Tibial nerve (tissue), 4 donors: ENCODE results near the gene WWTR1. TPM values are rescaled to one million over a fixed set of nuclear protein-coding genes. Genes with fewer than 3 reads are reported as not detected.

Experiments
- DNase-seq, 2 donors: peaks; one replicate each; pipeline ENCODE4 v3.0.0-alpha.2; 2019; ENCODE audit warnings: low spot score in 2 of 2
- H3K27ac ChIP-seq, 4 donors: fragments of 200-600 bp; sonication (generic) in 3 of 4; one replicate each; pipeline ENCODE4 v1.5.1; 2017 to 2019; ENCODE audit warnings: mild to moderate bottlenecking in 1 of 4
- H3K27me3 ChIP-seq, 2 donors: fragments of 200-600 bp; sonication (generic) in 1 of 2; one replicate each; pipeline versions ENCODE4 v1.5.1 to v1.6.0; 2017 to 2019
- H3K36me3 ChIP-seq, 3 donors: fragments of 200-600 bp; sonication (generic); one replicate each; pipeline ENCODE4 v1.5.1; 2018 to 2019
- H3K4me1 ChIP-seq, 4 donors: fragments of 200-600 bp; sonication (generic) in 3 of 4; one replicate each; pipeline ENCODE4 v1.5.1; 2017 to 2019
- H3K4me3 ChIP-seq, 4 donors: fragments of 200-600 bp; sonication (generic) in 3 of 4; one replicate each; pipeline ENCODE4 v1.5.1; 2017 to 2019; ENCODE audit warnings: mild to moderate bottlenecking in 1 of 4, moderate library complexity in 1 of 4
- H3K9me3 ChIP-seq, 4 donors: fragments of 200-600 bp; sonication (generic) in 3 of 4; one replicate each; pipeline ENCODE4 v1.5.1; 2017 to 2019
- EP300 ChIP-seq, 2 donors: sonication (generic); formaldehyde crosslinking; IDR thresholded peaks; one replicate each; pipeline ENCODE4 v1.6.1; 2017; ENCODE audit warnings: antibody characterized with exemption in 2 of 2, mild to moderate bottlenecking in 1 of 2
- POLR2A ChIP-seq, 2 donors: fragments of 450-650 bp; IDR thresholded peaks; one replicate each; pipeline ENCODE4 v1.6.1; 2017; ENCODE audit warnings: antibody characterized with exemption in 2 of 2, mild to moderate bottlenecking in 2 of 2, moderate library complexity in 2 of 2
- WGBS, 2 donors: methylation state at CpG; one replicate each; pipeline ENCODE4 v1.1.5; 2018; 5-methylcytosine and 5-hydroxymethylcytosine counted together
- total RNA-seq, 4 donors: library from RNA; depleted of rRNA; stranded (reverse); fragments of >200 nt; gene quantifications; one replicate each; pipeline ENCODE4 v1.1.0, GENCODE V29; 2016
- TF ChIP-seq, protein P1 (sequence below), 5 experiments: fragments of 200-600 bp in 3 of 5; fragments of 450-650 bp in 2 of 5; sonication (generic) in 3 of 5; IDR thresholded peaks; one replicate each; pipeline ENCODE4 v1.5.1; 2016 to 2019; ENCODE audit warnings: antibody characterized with exemption in 5 of 5, mild to moderate bottlenecking in 3 of 5, moderate library complexity in 2 of 5

The WWTR1 gene
- total RNA-seq, 4 donors from 2014 or later: 86.5 to 130 (median 113) TPM

- H3K4me1 ChIP-seq: peaks cover 0 to 96% (median 53%) of the 10 kb centered on the region in 4 donors
- peak overlapping the region; percentile 5 to 93 (median 55) for H3K27ac ChIP-seq
- no peak for DNase-seq
- peak overlapping the region in 2 of 4 donors; percentile 16 to 19 for H3K4me3 ChIP-seq
- no peaks in the 10 kb centered on the region for H3K36me3 ChIP-seq
- WGBS, 2 donors: 25 to 37% methylated on average over 8 of the region's 8 CpGs
- no peaks in the 10 kb centered on the region for H3K27me3 ChIP-seq
- no peaks in the 10 kb centered on the region for H3K9me3 ChIP-seq
- TF ChIP-seq, protein P1, sequence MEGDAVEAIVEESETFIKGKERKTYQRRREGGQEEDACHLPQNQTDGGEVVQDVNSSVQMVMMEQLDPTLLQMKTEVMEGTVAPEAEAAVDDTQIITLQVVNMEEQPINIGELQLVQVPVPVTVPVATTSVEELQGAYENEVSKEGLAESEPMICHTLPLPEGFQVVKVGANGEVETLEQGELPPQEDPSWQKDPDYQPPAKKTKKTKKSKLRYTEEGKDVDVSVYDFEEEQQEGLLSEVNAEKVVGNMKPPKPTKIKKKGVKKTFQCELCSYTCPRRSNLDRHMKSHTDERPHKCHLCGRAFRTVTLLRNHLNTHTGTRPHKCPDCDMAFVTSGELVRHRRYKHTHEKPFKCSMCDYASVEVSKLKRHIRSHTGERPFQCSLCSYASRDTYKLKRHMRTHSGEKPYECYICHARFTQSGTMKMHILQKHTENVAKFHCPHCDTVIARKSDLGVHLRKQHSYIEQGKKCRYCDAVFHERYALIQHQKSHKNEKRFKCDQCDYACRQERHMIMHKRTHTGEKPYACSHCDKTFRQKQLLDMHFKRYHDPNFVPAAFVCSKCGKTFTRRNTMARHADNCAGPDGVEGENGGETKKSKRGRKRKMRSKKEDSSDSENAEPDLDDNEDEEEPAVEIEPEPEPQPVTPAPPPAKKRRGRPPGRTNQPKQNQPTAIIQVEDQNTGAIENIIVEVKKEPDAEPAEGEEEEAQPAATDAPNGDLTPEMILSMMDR (IDR thresholded peaks at IDR 0.05): no peak
- TF ChIP-seq EP300 (IDR thresholded peaks at IDR 0.05): no peak
- TF ChIP-seq POLR2A (IDR thresholded peaks at IDR 0.05): no peak
Observed at GRCh38 chr3:149535333-149535685, 122.5 kb downstream of the WWTR1 start.

DNA sequence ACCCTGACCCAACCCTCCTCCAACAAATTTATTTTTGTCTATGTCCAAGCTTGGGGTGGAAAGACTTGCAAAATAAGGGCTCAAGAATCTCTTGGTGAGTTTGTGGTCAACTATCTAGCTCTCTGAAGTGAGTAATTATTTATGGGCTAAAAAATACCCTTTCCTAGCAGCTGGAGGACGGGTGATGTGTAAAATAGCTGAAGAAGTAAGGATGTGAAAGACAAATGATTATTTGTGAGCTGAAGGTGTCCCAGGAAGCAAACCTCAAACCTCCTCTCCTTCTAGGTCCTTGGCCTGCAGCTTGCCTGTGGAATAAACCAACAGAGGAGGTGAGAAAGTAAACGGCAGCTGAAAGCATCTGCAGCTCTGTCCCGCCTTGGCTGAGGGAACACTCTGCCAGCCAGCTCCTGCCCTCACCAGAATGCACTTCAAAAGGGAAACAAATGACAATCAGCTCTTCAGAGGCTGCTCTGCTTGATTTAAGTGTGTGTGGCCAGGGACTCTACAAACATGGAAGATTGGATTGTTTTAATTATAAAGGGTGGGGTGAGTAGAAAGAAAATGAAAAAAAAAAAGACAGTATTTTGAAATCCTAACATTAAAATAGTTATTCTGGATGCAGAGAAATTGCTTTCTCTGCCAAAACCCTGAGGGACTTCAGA lies 123.0 kb downstream of the WWTR1 start:
- TF ChIP-seq EP300 (IDR thresholded peaks at IDR 0.05): peak in 1 of 2 donors; percentile 24
- TF ChIP-seq, protein P1 (IDR thresholded peaks at IDR 0.05): no peak
- Histone ChIP-seq H3K27ac (peak overlapping the region; percentile 5 to 93 (median 55)), H3K4me1 (peaks cover 0 to 95% (median 52%) of the 10 kb centered on the region in 4 donors), H3K4me3 (peak overlapping the region in 2 of 4 donors; percentile 16 to 19), H3K36me3 (no peaks in the 10 kb centered on the region), H3K27me3 (no peaks in the 10 kb centered on the region), H3K9me3 (no peaks in the 10 kb centered on the region)
- WGBS, 2 donors: 25 to 35% methylated on average over 3 of the region's 3 CpGs
- no peak for DNase-seq

DNA sequence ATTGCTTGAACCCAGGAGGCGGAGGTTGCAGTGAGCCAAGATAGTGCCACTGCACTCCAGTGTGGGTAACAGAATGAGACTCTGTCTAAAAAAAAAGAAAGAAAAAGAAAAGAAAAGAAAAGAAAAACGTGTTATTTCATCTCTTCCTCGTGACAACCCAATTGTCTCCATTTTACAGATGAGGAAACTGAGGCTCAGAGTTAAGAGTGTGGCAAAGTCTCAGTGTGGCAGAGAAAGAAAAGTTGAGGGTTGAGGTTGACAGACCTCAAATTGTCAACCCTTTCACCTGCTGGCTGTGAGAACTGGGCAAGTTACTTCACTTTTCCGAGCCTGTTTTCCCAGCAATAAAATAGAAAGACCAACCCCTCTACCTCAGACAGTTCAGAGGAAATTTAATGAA lies 123.7 kb downstream of the WWTR1 start:
- Histone ChIP-seq H3K27ac (peak overlapping the region in 2 of 4 donors; percentile 74 to 93), H3K4me3 (no peak overlapping the region), H3K36me3 (no peaks in the 10 kb centered on the region), H3K9me3 (no peaks in the 10 kb centered on the region), H3K27me3 (no peaks in the 10 kb centered on the region), H3K4me1 (peaks cover 0 to 94% (median 49%) of the 10 kb centered on the region in 4 donors)
- WGBS, 2 donors: 77 to 83% methylated on average over 4 of the region's 4 CpGs
- DNase-seq: no peak
- TF ChIP-seq POLR2A (IDR thresholded peaks at IDR 0.05) (no peak), EP300 (IDR thresholded peaks at IDR 0.05) (no peak)

DNA sequence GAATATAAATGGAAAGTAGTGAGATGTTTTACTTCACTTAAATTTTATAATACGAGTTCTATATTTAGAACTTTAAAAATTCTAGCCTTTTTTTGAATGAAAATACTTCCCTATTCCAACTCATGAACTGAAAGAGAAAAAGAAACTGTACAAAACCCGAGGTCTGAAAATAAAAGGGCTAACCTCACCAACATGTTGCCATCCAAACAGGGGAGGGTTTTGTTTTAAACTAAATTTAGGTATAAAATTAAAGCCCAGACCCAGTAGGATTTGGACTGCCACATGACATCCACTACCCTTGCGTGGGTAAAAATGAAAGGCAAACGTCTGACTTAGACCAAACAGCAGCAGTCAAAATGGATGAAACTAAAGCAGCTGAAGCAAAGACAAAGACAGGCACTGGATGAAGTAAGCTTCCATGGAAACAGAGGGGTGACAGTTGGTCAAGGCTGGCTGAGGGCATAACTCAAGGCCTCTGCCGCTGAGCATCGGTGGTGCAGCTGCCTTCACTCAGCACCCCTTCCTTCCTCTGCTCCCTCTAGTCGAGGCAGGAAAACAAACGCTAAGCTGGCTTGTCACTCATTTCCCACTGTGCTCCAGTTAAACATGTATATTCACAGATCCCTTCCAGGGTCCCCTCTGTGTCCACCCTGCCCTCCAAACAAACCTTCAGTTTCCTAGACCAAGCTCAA lies 125.2 kb downstream of the WWTR1 start:
- Histone ChIP-seq H3K4me1 (peaks cover 0 to 96% (median 59%) of the 10 kb centered on the region in 4 donors), H3K9me3 (no peaks in the 10 kb centered on the region), H3K36me3 (no peaks in the 10 kb centered on the region), H3K27me3 (no peaks in the 10 kb centered on the region), H3K4me3 (no peak overlapping the region), H3K27ac (peak overlapping the region; percentile 12 to 93 (median 55))
- DNase-seq: no peak
- WGBS, 2 donors: 12 to 13% methylated on average over 8 of the region's 8 CpGs
- no peak for TF ChIP-seq POLR2A (IDR thresholded peaks at IDR 0.05)
- TF ChIP-seq, protein P1 (IDR thresholded peaks at IDR 0.05): no peak
- TF ChIP-seq EP300 (IDR thresholded peaks at IDR 0.05): no peak

DNA sequence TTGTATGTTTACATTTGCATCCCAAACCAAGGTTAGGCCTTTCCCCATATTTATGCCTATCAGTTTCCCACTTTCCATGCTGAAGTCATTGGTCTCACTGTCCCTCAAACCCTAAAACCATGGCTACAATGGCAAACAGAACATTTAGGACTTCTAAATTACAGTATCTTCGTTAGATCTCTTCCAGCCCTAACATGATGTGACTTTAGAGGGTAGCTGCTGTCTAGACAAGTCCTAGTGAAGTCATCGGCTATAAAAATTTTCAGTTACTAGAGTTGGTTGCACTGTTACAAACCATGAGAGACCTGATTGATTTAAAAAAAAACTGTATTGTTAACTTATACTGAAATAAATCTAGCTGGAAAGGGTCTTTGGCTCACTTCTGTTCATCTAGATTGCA lies 128.7 kb downstream of the WWTR1 start:
- Histone ChIP-seq H3K27me3 (no peaks in the 10 kb centered on the region), H3K4me3 (no peak overlapping the region), H3K4me1 (peaks cover 0 to 79% (median 33%) of the 10 kb centered on the region in 4 donors), H3K27ac (peak overlapping the region in 2 of 4 donors; percentile 77 to 93), H3K9me3 (no peaks in the 10 kb centered on the region), H3K36me3 (peaks cover 0 to 16% (median 0%) of the 10 kb centered on the region in 3 donors)
- no peak for DNase-seq
- 79 to 86% methylated on average over 2 of the region's 2 CpGs for WGBS, 2 donors
- TF ChIP-seq POLR2A (IDR thresholded peaks at IDR 0.05) (no peak), EP300 (IDR thresholded peaks at IDR 0.05) (no peak)

- peak overlapping the region; percentile 41 to 93 (median 60) for H3K27ac ChIP-seq
- 35 to 38% methylated on average over 4 of the region's 4 CpGs for WGBS, 2 donors
- peaks cover 0 to 24% (median 0%) of the 10 kb centered on the region in 3 donors for H3K36me3 ChIP-seq
- peaks cover 0 to 71% (median 29%) of the 10 kb centered on the region in 4 donors for H3K4me1 ChIP-seq
- no peak overlapping the region for H3K4me3 ChIP-seq
- no peak for DNase-seq
- TF ChIP-seq, protein P1 (IDR thresholded peaks at IDR 0.05): no peak
- no peak for TF ChIP-seq EP300 (IDR thresholded peaks at IDR 0.05)
- TF ChIP-seq POLR2A (IDR thresholded peaks at IDR 0.05): no peak
- H3K27me3 ChIP-seq: no peaks in the 10 kb centered on the region
- no peaks in the 10 kb centered on the region for H3K9me3 ChIP-seq
Observed at GRCh38 chr3:149528340-149528650, 129.5 kb downstream of the WWTR1 start.
